Peyer's patch (tissue), 4 donors: ENCODE results near the gene ZNF555.

Source experiments
- POLR2A ChIP-seq, 2 donors: fragments of 450-650 bp; IDR thresholded peaks; one replicate each; pipeline ENCODE4 v1.5.1; 2017; ENCODE audit warnings: antibody characterized with exemption in 2 of 2, mild to moderate bottlenecking in 2 of 2, moderate library complexity in 2 of 2
- TF ChIP-seq, protein P1 (sequence below), 6 experiments: fragments of 450-650 bp in 4 of 6; fragments of 200-600 bp in 2 of 6; sonication (generic) in 1 of 6; IDR thresholded peaks; one replicate each; pipeline ENCODE4 v1.5.1; 2017 to 2019; ENCODE audit warnings: antibody characterized with exemption in 6 of 6, mild to moderate bottlenecking in 3 of 6, moderate library complexity in 1 of 6

DNA sequence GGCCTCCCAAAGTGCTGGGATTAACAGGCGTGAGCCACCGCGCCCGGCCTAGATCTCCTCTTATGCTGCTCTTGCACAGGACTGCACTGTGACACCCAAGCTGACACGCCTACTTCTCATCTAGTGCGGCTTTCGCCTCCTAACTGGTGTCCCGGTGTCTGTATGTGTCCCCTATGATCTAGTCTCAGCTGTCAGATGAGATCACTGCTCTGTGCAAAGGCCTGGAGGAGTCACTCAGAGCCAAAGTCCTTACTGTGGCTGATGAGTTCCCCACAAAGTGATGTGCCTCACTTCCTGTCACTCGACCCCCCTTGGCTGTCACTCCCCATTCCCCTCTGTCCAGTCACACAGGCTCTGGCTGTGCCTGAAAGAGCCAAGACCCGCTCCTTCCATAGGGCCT, 28.3 kb downstream of the ZNF555 start:
- TF ChIP-seq POLR2A (IDR thresholded peaks at IDR 0.05), result no peak
- TF ChIP-seq, protein P1, sequence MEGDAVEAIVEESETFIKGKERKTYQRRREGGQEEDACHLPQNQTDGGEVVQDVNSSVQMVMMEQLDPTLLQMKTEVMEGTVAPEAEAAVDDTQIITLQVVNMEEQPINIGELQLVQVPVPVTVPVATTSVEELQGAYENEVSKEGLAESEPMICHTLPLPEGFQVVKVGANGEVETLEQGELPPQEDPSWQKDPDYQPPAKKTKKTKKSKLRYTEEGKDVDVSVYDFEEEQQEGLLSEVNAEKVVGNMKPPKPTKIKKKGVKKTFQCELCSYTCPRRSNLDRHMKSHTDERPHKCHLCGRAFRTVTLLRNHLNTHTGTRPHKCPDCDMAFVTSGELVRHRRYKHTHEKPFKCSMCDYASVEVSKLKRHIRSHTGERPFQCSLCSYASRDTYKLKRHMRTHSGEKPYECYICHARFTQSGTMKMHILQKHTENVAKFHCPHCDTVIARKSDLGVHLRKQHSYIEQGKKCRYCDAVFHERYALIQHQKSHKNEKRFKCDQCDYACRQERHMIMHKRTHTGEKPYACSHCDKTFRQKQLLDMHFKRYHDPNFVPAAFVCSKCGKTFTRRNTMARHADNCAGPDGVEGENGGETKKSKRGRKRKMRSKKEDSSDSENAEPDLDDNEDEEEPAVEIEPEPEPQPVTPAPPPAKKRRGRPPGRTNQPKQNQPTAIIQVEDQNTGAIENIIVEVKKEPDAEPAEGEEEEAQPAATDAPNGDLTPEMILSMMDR (IDR thresholded peaks at IDR 0.05), result no peak
